Ascending aorta (tissue), 2 donors: ENCODE data around the gene HIF3A. TPM values are rescaled to one million over a fixed set of nuclear protein-coding genes. Genes with fewer than 3 reads are reported as not detected.

Source experiments
- DNase-seq, 2 donors: peaks; one replicate each; pipeline ENCODE4 v3.0.0-alpha.2; 2019; ENCODE audit warnings: low spot score in 2 of 2
- H3K27ac ChIP-seq, 2 donors: fragments of 200-600 bp; sonication (generic); one replicate each; pipeline ENCODE4 v1.5.1; 2016 to 2017; ENCODE audit warnings: mild to moderate bottlenecking in 1 of 2
- H3K27me3 ChIP-seq: fragments of 200-600 bp; sonication (generic); one replicate; pipeline ENCODE4 v1.5.1; 2017
- H3K36me3 ChIP-seq, 2 donors: fragments of 200-600 bp; sonication (generic); one replicate each; pipeline ENCODE4 v1.5.1; 2016
- H3K4me1 ChIP-seq, 2 donors: fragments of 200-600 bp; sonication (generic); one replicate each; pipeline ENCODE4 v1.5.1; 2016 to 2017; ENCODE audit warnings: mild to moderate bottlenecking in 1 of 2
- H3K4me3 ChIP-seq, 2 donors: fragments of 200-600 bp; sonication (generic); one replicate each; pipeline ENCODE4 v1.5.1; 2016 to 2017; ENCODE audit warnings: mild to moderate bottlenecking in 1 of 2
- H3K9me3 ChIP-seq, 2 donors: fragments of 200-600 bp; sonication (generic); one replicate each; pipeline ENCODE4 v1.5.1; 2016
- intact Hi-C: fragments of 100-400 bp; cut with DNase I; formaldehyde crosslinking; loops from one replicate; pipeline ENCODE4 v1.15.1; 2023
- total RNA-seq: library from RNA; depleted of rRNA; stranded (reverse); fragments of >200 nt; gene quantifications from one replicate; pipeline ENCODE4 v1.1.0, GENCODE V29; 2016
- TF ChIP-seq, protein P1 (sequence below), 3 experiments: fragments of 200-600 bp in 2 of 3; fragments of 450-650 bp in 1 of 3; sonication (generic) in 2 of 3; IDR thresholded peaks; one replicate each; pipeline ENCODE4 v1.5.1; 2016 to 2019; ENCODE audit warnings: antibody characterized with exemption in 3 of 3, mild to moderate bottlenecking in 1 of 3, moderate library complexity in 1 of 3

HIF3A gene
- total RNA-seq, 1 donor from 2014 or later = 591 TPM

DNA sequence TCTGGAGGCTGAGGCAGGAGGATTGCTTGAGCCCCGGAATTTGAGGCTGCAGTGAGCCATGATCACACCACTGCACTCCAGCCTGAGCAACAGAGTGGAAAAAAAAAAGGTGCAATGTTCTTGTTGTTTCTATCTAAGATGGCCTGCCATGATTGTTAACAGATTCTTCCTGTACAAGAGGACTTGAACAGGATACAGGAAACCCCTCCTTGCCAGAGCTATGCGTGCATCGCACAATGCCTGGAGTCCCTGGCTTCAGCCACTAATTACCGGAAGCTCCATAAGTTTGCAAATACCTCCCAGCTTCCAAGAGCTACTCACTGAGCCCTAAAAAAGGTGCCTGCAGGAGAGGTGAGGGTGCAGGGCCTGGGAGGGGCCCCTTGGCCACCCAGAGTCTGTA lies 13.1 kb upstream of the HIF3A start:
- TF ChIP-seq, protein P1, sequence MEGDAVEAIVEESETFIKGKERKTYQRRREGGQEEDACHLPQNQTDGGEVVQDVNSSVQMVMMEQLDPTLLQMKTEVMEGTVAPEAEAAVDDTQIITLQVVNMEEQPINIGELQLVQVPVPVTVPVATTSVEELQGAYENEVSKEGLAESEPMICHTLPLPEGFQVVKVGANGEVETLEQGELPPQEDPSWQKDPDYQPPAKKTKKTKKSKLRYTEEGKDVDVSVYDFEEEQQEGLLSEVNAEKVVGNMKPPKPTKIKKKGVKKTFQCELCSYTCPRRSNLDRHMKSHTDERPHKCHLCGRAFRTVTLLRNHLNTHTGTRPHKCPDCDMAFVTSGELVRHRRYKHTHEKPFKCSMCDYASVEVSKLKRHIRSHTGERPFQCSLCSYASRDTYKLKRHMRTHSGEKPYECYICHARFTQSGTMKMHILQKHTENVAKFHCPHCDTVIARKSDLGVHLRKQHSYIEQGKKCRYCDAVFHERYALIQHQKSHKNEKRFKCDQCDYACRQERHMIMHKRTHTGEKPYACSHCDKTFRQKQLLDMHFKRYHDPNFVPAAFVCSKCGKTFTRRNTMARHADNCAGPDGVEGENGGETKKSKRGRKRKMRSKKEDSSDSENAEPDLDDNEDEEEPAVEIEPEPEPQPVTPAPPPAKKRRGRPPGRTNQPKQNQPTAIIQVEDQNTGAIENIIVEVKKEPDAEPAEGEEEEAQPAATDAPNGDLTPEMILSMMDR (IDR thresholded peaks at IDR 0.05) = no peak
- no peak overlapping the region for H3K27ac ChIP-seq
- intact Hi-C loops = loop anchor here (2.0 to 5.0 kb wide), 3 partner anchors 15 to 109 kb away; no protein-coding TSS in a partner anchor

GRCh38 chr19:46284635-46285034 lies 12.2 kb upstream of the HIF3A start:
- Histone ChIP-seq H3K27me3 (no peaks in the 10 kb centered on the region), H3K36me3 (no peaks in the 10 kb centered on the region), H3K4me3 (no peak overlapping the region), H3K4me1 (peaks cover 0 to 2% of the 10 kb centered on the region in 2 donors), H3K9me3 (no peaks in the 10 kb centered on the region), H3K27ac (no peak overlapping the region)
- DNase-seq = no peak
- intact Hi-C loops = loop anchor here (5.0 kb wide), 2 partner anchors 48 to 108 kb away; no protein-coding TSS in a partner anchor
- TF ChIP-seq, protein P1 (IDR thresholded peaks at IDR 0.05) = no peak

More for the DNA sequence above, 13.1 kb upstream of the HIF3A start:
- H3K27me3 ChIP-seq = no peaks in the 10 kb centered on the region
- H3K9me3 ChIP-seq = no peaks in the 10 kb centered on the region
- no peak overlapping the region for H3K4me3 ChIP-seq
- H3K4me1 ChIP-seq = no peaks in the 10 kb centered on the region
- DNase-seq = no peak
- no peaks in the 10 kb centered on the region for H3K36me3 ChIP-seq

DNA sequence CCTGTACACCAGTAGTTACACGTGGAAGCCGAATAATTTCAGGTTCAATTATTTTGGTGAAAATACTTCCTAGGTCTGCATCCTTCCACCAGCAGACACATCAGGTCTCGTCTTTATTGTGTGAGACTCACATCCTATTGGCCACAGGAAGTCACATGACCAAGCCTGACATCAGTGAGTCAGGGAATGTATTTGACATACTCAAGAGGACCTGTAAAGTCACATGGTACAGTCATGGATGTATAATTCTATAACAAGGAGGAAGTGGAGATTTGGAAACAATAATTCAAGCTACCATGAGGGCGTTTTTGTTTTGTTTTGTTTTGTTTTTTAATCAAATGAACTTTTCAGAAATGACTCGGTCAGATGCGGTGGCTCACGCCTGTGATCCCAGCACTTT lies 9.3 kb upstream of the HIF3A start:
- intact Hi-C loops = no loop called here
- Histone ChIP-seq H3K9me3 (peaks cover 0 to 8% of the 10 kb centered on the region in 2 donors), H3K4me1 (peaks cover 0 to 2% of the 10 kb centered on the region in 2 donors), H3K36me3 (no peaks in the 10 kb centered on the region), H3K27me3 (no peaks in the 10 kb centered on the region), H3K27ac (no peak overlapping the region), H3K4me3 (no peak overlapping the region)
- TF ChIP-seq, protein P1 (IDR thresholded peaks at IDR 0.05) = no peak
- DNase-seq = no peak

DNA sequence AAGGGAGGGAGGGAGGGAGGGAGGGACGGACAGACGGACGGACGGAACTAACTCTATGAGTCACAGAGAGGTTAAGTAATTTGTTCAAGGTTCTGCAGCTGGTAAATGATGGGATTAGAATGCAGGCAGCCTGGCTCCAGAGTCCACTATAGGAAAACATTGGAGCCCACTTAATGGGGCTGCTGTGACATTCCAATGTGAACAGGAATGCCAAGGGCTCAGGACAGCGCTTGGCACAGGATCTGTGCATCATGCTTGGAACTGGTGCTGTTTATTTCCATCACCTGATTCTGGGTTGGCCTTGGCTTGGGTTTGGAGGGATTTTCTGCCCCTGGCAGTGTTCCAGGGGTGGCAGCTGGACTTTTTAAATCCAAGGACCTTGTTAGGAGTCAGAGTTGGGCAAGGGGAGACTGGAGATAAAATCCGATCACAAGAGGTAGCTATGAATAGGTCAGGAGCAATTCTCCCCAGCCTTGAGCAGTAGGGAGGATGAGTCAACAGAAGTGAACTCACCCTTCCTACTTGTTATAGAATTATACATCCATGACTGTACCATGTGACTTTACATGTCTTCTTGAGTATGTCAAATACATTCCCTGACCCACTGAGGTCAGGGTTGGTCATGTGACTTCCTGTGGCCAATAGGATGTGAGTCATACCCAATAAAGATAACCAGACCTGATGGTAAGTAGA lies 7.8 kb upstream of the HIF3A start:
- no peak for DNase-seq
- Histone ChIP-seq H3K36me3 (no peaks in the 10 kb centered on the region), H3K4me3 (no peak overlapping the region), H3K4me1 (peaks cover 0 to 2% of the 10 kb centered on the region in 2 donors), H3K27ac (peak overlapping the region; percentile 61 to 66), H3K9me3 (peaks cover 0 to 8% of the 10 kb centered on the region in 2 donors), H3K27me3 (no peaks in the 10 kb centered on the region)
- TF ChIP-seq, protein P1 (IDR thresholded peaks at IDR 0.05) = no peak
- intact Hi-C loops = no loop called here

DNA sequence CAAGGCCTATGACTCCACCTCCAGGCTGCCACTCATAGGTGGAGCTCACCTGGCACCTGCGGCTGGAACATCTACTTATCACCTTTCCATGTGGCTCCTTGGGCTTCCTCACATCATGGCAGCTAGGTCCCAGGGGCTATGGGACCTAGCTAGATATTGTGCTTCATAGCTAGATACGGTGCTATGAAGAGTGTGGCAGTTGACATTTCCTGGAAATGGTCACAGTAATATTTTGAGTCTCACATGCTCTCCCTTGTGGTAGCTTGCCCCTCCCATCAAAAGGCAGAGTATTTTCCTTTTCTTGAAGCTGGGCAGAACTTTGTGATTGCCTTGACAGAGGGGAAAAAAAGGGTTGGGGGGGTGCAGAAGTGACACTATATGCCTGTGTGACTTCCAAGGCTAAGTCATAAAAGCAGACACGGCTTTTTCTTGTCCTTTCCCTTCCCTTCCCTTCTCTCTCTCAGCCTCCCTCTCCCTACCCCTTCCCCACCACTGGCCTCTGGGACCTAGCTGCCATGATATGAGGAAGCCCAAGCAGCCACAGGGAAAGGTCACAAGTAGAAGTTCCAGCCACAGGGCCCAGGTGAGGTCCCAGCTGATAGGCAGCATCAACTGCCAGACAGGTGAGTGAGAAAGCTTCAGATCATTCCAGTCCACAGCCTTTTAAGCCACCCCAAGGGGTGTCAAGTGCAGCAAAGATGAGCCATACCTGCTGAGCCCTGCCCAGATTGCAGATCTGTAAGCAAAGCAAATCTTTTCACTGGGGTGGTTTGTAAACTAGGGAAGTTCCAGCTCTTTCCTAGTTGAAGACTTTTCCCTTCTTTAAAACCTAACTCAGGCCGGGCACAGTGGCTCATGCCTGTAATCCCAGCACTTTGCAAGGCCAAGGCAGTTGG lies 6.9 kb upstream of the HIF3A start:
- Histone ChIP-seq H3K9me3 (peaks cover 0 to 8% of the 10 kb centered on the region in 2 donors), H3K4me1 (peaks cover 0 to 2% of the 10 kb centered on the region in 2 donors), H3K36me3 (no peaks in the 10 kb centered on the region), H3K27ac (peak overlapping the region in 1 of 2 donors; percentile 66), H3K4me3 (no peak overlapping the region), H3K27me3 (no peaks in the 10 kb centered on the region)
- TF ChIP-seq, protein P1 (IDR thresholded peaks at IDR 0.05) = no peak
- no peak for DNase-seq
- intact Hi-C loops = no loop called here
